ENCODE measurements around the gene LRP6. TPM values are rescaled to one million over a fixed set of nuclear protein-coding genes. Genes with fewer than 3 reads are reported as not detected.
"Not testable (repeated sequence)": the region's sequence is repeated elsewhere in the genome, so short reads cannot be mapped to it uniquely, and the experiment has no call there.

The LRP6 gene
- total RNA-seq (35.8 and 42.4 TPM in 2 replicates), polyA plus RNA-seq (17.1 and 17.5 TPM in 2 replicates)

DNA sequence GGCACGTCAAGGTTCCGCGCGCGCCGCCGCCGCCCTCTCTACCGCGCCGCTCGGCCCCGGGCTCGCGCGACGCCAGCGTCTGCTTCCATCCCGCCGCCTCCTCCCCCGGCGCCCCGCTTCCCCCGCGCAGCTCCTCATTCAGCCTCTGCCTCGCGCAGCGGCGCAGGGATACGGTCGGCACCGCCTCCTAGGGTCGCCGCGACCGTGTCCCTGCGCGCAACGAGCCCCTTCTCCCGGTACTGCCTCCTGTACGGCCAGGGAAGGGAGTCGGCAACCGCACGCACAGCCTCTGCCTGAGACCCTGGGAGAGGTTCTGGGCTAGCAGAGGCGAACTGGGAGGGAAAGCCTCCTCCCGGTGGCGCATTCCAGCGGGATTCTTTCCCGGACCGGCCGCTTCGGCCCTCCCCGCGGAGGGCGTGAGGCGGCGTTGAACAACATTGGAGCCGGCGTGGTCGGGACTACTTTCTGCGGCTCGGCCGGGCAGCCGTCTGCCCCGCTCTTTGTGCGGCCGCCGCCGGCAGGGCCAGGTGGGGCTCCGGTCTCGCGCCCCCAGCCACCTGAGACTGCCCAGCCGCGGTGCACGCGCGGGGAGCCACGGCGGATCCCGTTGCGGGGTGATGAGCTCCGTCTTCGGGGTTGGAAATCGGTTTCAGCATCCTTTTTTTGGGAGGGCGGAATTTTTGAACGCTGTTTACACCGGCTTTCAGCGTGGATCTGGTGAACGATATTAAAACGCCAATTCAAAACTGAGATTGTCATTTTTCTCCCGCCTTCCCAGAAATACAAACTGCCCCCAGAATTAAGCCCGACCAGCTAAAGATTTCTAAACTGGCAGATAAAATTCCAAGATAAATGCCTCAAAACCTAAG lies at the start of gene LRP6:
LRP6 (minus strand) TSS at position 172 of the 869 bp plus-strand sequence. CDS start 309 bp downstream, outside the sequence.
- Histone ChIP-seq H3K4me2 (peak within 1 kb of the TSS; percentile 90), H3K27ac (peak within 1 kb of the TSS; percentile 100), H2AFZ (peak within 1 kb of the TSS; percentile 93), H3K36me3 (replicated peaks; ENCODE audit: insufficient read depth, low read depth) (no peaks in the 10 kb centered on the region), H3K79me2 (peaks cover 44% of the 10 kb centered on the region), H3K27me3 (no peaks in the 10 kb centered on the region), H3K9me3 (ENCODE audit: low read depth) (no peaks in the 10 kb centered on the region), H3K4me1 (ENCODE audit: insufficient read depth) (peaks cover 15% of the 10 kb centered on the region), H4K20me1 (ENCODE audit: insufficient read depth, poor library complexity, severe bottlenecking) (peaks cover 26% of the 10 kb centered on the region), H3K9me2 (replicated peaks; ENCODE audit: insufficient read depth) (no peaks in the 10 kb centered on the region), H3K4me3 (peak within 1 kb of the TSS; percentile 91)
- DNase-seq (ENCODE audit: low spot score) = peak; percentile 95
- WGBS (ENCODE audit: low lambda C conversion rate, missing lambda C conversion rate) = under 1% methylated on average over 71 of the region's 92 CpGs
- TF ChIP-seq, protein P1, sequence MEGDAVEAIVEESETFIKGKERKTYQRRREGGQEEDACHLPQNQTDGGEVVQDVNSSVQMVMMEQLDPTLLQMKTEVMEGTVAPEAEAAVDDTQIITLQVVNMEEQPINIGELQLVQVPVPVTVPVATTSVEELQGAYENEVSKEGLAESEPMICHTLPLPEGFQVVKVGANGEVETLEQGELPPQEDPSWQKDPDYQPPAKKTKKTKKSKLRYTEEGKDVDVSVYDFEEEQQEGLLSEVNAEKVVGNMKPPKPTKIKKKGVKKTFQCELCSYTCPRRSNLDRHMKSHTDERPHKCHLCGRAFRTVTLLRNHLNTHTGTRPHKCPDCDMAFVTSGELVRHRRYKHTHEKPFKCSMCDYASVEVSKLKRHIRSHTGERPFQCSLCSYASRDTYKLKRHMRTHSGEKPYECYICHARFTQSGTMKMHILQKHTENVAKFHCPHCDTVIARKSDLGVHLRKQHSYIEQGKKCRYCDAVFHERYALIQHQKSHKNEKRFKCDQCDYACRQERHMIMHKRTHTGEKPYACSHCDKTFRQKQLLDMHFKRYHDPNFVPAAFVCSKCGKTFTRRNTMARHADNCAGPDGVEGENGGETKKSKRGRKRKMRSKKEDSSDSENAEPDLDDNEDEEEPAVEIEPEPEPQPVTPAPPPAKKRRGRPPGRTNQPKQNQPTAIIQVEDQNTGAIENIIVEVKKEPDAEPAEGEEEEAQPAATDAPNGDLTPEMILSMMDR (IDR thresholded peaks at IDR 0.05; ENCODE audit: poor library complexity) = no peak
- TF ChIP-seq EZH2 (IDR thresholded peaks at IDR 0.05; ENCODE audit: borderline replicate concordance) = no peak
- no peak for TF ChIP-seq EZH2phosphoT487 (IDR thresholded peaks at IDR 0.05; ENCODE audit: low read depth, severe bottlenecking, unreplicated experiment)

DNA sequence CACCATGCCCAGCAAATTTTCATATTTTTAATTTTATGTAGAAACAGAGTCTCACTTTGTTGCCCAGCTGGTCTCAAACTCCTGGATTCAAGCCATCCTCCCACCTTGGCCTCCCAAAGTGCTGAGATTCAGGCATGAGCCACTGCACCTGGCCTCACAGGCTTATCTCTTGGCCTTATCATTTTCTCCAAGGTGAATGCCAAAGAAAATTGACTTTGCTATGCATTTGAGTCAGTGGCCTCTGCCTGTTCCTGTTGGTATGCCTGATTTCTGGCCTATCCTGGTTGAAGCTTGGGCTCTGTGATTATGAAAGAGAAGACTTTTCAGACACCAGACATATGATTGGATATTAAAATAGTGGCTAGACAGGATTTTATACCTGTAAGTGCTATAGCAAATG lies 49.0 kb upstream of the LRP6 start:
- TF ChIP-seq, protein P1 (IDR thresholded peaks at IDR 0.05; ENCODE audit: poor library complexity) = no peak
- TF ChIP-seq EZH2 (IDR thresholded peaks at IDR 0.05; ENCODE audit: borderline replicate concordance) (no peak), EZH2phosphoT487 (IDR thresholded peaks at IDR 0.05; ENCODE audit: low read depth, severe bottlenecking, unreplicated experiment) (no peak)
- H2AFZ ChIP-seq = no peak overlapping the region
- no peak for DNase-seq (ENCODE audit: low spot score)
- no peaks in the 10 kb centered on the region for H3K36me3 ChIP-seq (replicated peaks; ENCODE audit: insufficient read depth, low read depth)
- no peaks in the 10 kb centered on the region for H3K9me3 ChIP-seq (ENCODE audit: low read depth)
- H3K4me3 ChIP-seq = no peak overlapping the region
- no peaks in the 10 kb centered on the region for H4K20me1 ChIP-seq (ENCODE audit: insufficient read depth, poor library complexity, severe bottlenecking)
- H3K27me3 ChIP-seq = no peaks in the 10 kb centered on the region
- peaks cover 5% of the 10 kb centered on the region for H3K4me1 ChIP-seq (ENCODE audit: insufficient read depth)
- H3K79me2 ChIP-seq = no peaks in the 10 kb centered on the region
- peak overlapping the region; percentile 35 for H3K27ac ChIP-seq
- H3K9me2 ChIP-seq (replicated peaks; ENCODE audit: insufficient read depth) = no peaks in the 10 kb centered on the region
- no peak overlapping the region for H3K4me2 ChIP-seq

DNA sequence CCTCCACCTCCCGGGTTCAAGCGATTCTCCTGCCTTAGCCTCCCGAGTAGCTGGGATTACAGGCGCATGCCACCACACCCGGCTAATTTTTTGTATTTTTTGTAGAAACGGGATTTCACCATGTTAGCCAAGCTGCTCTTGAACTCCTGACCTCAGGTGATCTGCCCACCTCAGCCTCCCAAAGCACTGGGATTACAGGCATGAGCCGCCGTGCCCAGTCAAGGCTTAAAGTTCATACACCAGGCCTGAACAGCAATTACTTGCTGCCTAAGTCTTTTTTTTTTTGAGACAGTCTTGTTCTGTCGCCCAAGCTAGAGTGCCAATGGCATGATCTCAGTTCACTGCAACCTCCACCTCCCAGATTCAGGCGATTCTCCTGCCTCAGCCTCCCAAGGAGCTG lies 43.9 kb upstream of the LRP6 start:
- WGBS (ENCODE audit: low lambda C conversion rate, missing lambda C conversion rate) = 88% methylated on average over 10 of the region's 10 CpGs
- not testable (repeated sequence) for H3K4me2 ChIP-seq

GRCh38 chr12:12305568-12306300 lies 38.9 kb upstream of the LRP6 start:
- no peak overlapping the region for H2AFZ ChIP-seq
- no peaks in the 10 kb centered on the region for H3K4me1 ChIP-seq (ENCODE audit: insufficient read depth)
- H3K27ac ChIP-seq = no peak overlapping the region
- H3K27me3 ChIP-seq = no peaks in the 10 kb centered on the region
- no peaks in the 10 kb centered on the region for H4K20me1 ChIP-seq (ENCODE audit: insufficient read depth, poor library complexity, severe bottlenecking)
- H3K4me2 ChIP-seq = no peak overlapping the region
- no peaks in the 10 kb centered on the region for H3K9me3 ChIP-seq (ENCODE audit: low read depth)
- no peak overlapping the region for H3K4me3 ChIP-seq
- no peaks in the 10 kb centered on the region for H3K36me3 ChIP-seq (replicated peaks; ENCODE audit: insufficient read depth, low read depth)
- TF ChIP-seq EZH2 (IDR thresholded peaks at IDR 0.05; ENCODE audit: borderline replicate concordance) = no peak
- TF ChIP-seq EZH2phosphoT487 (IDR thresholded peaks at IDR 0.05; ENCODE audit: low read depth, severe bottlenecking, unreplicated experiment) = no peak
- TF ChIP-seq, protein P1 (IDR thresholded peaks at IDR 0.05; ENCODE audit: poor library complexity) = no peak
- no peaks in the 10 kb centered on the region for H3K9me2 ChIP-seq (replicated peaks; ENCODE audit: insufficient read depth)
- no peaks in the 10 kb centered on the region for H3K79me2 ChIP-seq
- 94% methylated on average over 7 of the region's 7 CpGs for WGBS (ENCODE audit: low lambda C conversion rate, missing lambda C conversion rate)
- no peak for DNase-seq (ENCODE audit: low spot score)

More for the DNA sequence above, 43.9 kb upstream of the LRP6 start:
- not testable (repeated sequence) for H3K4me1 ChIP-seq (ENCODE audit: insufficient read depth); H3K9me2 ChIP-seq (replicated peaks; ENCODE audit: insufficient read depth); DNase-seq (ENCODE audit: low spot score); H3K27me3 ChIP-seq; H3K4me3 ChIP-seq; H4K20me1 ChIP-seq (ENCODE audit: insufficient read depth, poor library complexity, severe bottlenecking); H3K27ac ChIP-seq; H3K36me3 ChIP-seq (replicated peaks; ENCODE audit: insufficient read depth, low read depth); H3K79me2 ChIP-seq; H3K9me3 ChIP-seq (ENCODE audit: low read depth); H2AFZ ChIP-seq

Measured in hepatocyte (in vitro differentiated cells).